ENCODE results near the gene DHX34.
"Not testable (repeated sequence)": the region's sequence is repeated elsewhere in the genome, so short reads cannot be mapped to it uniquely, and the experiment has no call there.

Gene DHX34

DNA sequence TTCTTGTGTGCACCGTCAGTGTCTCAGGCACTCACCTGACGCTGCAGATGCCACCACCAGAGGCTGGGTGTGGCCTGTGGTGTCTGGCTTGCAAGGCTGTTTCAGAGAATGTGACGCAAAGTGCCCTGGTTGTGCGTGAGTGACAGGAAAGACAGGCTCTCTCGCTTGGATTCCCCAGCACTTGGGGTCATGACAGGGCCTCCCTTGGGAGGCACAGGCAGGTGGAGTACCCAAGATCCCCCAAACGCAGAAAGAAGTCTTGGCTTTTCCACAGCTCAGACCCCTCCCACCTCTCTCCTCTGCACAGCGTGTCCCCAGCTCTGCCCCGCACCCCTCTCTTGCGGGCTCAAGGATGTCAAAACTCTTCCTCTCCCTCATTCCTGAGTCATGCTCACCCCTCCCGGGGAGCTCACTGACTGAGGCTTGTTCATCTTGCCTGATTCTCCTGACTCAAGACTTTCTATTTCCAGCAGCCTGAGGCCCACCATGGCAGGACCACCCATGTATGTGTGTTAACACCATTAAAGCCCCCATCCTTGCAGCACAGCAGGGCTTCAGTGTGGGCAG, 21.0 kb downstream of the DHX34 start:
- DNase-seq = no peak

DNA sequence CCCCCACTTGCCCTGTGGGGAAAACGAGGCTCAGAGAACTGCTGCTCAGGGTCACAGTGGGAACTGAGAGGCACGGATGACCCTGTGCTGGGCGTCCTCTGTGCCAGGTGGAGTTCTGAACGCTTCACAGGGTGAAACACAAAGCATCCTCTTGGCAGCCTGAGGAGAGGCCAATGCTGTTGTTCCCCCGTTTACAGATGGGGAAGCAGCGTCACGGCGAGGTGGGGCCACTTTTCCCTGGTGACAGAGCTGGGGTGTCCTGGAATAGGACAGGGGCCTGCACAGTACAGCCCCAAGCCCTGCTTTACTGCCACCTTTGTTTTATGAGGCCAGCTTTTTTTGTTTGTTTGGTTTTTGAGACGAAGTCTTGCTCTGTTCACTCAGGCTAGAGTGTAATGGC, 22.1 kb downstream of the DHX34 start:
- no peak for DNase-seq

DNA sequence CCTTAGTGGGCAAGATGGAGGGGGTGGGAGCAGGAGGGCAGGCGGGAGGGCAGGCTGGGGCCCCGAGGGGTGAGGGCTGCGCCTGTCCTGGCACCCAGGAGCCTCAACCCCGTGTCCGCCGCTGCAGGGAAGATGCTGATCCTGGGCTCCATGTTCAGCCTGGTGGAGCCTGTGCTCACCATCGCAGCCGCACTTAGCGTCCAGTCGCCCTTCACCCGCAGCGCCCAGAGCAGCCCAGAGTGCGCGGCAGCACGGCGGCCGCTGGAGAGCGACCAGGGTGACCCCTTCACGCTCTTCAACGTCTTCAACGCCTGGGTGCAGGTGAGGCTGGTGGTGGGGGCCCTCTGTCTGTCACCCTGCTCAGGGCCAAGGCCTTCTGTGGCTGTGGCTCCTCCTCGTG, 23.5 kb downstream of the DHX34 start:
- no peak for DNase-seq

- no peak for DNase-seq
These were observed 24.4 kb downstream of the DHX34 start for GRCh38 chr19:47373246-47374240.

DNA sequence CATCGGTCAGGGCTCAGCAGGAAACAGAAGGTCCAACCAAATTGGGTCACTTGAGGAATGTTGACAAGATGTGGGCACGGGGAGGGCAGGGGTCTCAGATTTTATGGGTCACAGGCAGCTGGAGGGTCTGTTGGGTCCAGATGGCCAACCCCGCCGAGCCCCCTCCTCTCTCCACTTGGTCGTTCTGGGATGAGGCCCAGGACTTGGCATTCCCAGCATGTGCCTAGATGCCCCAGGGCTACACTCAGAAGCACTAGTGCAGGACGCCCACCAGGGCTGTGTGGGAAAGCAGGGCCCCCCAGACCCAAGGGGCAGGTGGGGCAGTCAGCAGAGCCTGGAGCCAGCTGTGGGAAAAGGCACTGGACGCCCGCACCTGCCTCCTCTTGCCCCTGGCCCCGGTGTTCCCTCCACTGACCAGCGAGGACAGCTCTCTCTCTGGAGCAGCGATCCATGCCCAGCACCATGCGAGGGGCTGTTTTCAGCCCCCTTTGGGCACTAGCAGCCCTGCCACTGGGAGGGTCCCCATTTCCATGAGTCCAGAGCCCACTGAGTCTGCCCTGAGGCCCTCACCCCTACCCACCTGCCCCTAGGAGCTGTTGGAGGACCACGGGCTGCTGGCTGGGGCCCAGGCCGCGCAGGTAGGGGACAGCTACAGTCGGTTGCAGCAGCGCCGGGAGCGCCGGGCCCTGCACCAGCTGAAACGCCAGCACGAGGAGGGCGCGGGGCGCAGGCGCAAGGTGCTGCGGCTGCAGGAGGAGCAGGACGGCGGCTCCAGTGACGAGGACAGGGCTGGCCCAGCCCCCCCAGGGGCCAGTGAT, 26.0 kb downstream of the DHX34 start:
- DNase-seq = no peak

- no peak for DNase-seq
These were observed 26.8 kb downstream of the DHX34 start for GRCh38 chr19:47375694-47376588.

DNA sequence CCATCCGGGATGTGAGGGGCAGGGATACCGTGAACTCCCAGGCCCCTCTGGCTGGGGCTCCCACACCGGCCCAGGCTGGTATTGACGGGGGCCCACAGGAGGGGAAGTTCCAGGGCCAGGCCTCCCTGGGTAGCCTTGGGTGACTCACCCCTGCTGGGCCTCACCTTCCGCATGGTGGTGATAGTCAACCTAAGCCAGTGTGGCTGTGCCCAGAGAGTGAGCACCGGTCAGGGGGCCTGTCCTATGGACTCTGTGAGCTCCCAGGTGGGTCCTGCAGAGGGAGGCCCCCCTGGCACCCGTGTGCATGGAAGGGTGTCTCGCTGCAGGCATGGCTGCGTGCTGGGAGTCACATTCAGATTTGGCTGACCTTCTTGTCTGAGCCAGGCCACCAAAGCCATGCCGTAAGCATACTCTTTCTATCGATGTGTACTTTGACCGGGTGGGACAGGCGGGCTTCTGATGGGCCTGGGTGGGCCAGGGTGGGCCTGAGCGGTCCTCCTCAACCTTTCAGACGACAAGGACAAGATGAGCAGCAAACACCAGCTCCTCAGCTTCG, 27.6 kb downstream of the DHX34 start:
- no peak for DNase-seq

GRCh38 chr19:47377208-47377701, 28.1 kb downstream of the DHX34 start:
- DNase-seq = no peak

DNA sequence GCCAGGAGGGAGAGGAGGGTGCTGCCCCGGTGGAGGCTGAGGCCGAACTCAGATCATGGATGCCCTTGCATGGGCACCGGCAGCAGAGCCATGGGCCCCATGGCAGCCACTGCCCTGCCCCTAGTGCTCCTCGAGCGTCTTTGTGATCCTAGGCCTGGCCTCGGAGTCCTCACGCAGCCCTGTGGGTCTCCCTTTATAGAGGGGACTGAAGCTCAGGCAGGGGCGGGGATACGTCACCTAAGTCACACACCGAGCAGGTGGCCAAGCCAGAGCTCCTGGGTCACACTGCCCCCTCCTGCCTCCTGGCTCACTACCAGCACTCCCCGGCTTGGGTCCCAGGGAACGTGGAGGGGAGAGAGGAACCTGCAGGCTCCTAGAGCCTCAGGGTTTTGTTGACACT, 28.7 kb downstream of the DHX34 start:
- no peak for DNase-seq

DNA sequence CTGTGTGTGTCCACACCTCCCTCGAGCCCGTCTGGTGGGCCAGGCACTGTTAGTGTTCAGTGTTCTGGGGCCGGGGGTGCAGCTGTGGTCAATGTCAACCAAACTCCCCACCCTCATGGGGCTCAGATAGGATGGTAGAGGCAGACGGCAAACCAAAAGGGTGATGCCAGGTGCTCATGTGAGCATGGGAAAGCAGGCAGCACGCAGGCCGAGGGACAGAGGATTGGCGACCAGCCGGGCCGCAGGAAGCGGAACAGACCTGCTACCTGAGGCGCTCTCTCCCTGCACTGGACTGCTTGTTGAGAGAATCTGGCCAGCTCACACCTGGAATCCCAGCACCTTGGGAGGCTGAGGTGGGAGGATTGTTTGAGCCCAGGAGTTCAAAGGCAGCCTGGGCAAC, 29.1 kb downstream of the DHX34 start:
- no peak for DNase-seq

DNA sequence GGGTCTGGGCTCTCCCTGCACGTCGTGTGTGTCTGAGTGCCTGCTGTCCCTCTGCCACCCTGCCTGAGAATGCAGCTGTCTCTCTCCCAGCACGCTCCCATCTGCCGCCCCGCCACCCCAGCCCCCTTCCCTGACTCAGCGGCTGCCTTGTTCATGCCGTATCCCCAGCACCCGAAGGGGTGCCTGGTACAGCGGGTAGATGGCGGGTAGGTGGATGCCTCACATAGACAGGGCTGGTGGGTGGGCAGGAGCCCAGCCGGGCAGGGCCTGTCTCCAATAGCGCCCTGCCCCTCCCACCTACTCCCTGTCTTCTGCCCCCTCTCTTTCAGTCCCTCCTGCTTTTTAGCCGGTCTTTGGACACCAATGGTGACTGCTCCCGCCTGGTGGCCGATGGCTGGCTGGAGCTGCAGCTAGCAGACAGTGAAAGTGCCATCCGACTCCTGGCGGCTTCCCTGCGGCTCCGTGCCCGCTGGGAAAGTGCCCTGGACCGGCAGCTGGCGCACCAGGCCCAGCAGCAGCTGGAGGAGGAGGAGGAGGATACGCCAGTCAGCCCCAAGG, 30.3 kb downstream of the DHX34 start:
- no peak for DNase-seq

DNA sequence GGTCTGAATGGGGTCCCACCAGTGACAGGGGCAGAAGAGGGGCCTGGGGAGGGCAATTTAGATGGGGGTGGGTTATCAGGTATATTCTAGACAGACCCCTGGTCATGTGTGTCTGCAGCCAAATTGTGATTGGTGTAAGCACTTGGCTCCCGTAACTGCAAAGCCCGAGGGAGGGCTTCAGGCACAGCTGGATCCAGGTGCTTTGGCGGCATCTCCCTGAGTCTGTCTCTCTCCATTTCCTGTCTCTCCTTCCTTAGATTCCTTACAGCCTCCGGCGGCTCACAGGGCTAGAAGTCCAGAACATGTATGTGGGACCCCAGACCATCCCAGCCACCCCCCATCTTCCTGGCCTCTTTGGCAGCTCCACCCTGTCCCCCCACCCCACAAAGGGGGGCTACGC, 31.4 kb downstream of the DHX34 start:
- DNase-seq = no peak

DNA sequence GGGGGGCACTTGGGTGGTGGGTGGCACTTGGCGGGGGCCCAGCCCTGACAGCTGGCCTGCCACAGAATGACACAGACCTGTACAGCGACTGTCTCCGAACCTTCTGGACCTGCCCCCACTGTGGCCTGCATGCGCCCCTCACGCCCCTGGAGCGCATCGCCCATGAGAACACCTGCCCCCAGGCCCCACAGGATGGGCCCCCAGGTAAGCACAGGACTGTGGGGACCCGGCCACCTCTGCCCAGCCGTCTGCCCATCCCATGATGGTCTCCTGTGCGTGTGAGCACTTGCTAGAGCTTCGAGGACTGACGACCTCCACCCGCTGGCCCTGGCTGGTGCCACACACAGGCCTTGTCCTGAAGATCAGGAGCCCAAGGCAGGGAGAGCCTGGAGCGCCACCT, 32.0 kb downstream of the DHX34 start:
- DNase-seq = no peak

- peak; percentile 13 for DNase-seq
These were observed 32.7 kb downstream of the DHX34 start for GRCh38 chr19:47381653-47382279.

- DNase-seq = not testable (repeated sequence)
These were observed 34.8 kb downstream of the DHX34 start for GRCh38 chr19:47383890-47384289.

- not testable (repeated sequence) for DNase-seq
These were observed 35.4 kb downstream of the DHX34 start for GRCh38 chr19:47384533-47384932.

DNA sequence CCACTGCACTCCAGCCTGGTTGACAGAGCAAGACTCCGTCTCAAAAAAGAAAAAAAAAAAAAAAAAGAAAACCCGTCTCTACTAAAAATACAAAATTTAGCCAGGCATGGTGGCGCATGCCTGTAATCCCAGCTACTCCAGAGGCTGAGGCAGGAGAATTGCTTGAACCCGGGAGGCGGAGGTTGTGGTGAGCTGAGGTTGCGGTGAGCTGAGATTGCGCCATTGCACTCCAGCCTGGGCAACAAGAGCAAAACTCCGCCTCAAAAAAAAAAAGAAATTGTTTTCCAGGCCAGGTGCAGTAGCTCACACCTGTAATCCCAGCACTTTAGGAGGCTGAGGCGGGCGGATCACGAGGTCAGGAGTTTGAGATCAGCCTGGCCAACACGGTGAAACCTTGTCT, 37.5 kb downstream of the DHX34 start:
- not testable (repeated sequence) for DNase-seq

DNA sequence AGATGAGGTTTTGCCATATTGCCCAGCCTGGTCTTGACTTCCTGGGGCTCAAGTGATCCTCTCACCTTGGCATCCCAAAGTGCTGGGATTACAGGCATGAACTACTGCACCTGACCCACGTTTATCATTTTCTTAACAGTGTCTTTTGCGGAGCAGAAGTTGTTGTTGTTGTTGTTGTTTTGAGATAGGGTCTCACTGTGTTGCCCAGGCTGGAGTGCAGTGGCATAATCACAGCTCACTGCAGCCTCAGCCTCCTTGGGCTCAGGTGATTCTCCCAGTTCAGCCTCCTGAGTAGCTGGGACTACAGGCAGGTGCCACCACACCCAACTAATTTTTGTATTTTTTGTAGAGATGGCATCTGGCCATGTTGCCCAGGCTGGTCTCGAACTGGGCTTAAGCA, 38.5 kb downstream of the DHX34 start:
- not testable (repeated sequence) for DNase-seq

DNA sequence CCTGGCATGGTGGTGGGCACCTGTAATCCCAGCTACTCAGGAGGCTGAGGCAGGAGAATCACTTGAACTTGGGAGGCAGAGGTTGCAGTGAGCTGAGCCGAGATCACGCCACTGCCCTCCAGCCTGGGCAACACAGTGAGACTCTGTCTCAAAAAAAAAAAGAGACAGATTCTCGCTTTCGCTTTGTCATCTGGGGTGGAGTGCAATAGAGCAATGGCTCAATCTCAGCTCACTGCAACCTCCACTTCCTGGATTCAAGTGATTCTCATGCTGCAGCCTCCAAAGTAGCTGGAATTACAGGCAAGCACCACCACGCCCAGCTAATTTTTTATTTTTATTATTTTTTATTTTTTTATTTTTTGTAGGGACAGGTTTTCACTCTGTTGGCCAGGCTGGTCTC, 39.6 kb downstream of the DHX34 start:
- DNase-seq = not testable (repeated sequence)

DNA sequence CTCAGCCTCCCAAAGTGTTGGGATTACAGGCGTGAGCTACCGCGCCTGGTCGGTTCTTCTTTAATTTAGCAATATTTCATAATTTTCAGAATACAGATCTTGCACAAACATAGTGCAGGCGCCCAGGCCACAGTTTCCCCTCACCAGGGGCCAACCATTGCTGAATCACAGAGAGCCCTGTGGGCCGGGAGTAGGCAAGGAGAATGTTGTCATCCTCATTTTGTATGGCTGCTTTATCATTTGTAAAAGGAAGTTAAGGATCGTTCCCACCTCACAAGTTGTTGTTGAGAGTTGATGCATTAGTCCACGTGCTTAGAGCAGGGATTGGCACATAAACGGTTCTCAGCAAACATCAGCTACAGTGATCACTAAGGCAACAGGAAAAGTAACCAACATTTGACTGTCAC, 40.0 kb downstream of the DHX34 start:
- no peak for DNase-seq

Data from activated CD4-positive, alpha-beta T cell treated with anti-CD3 and anti-CD28 coated beads, Interleukin-2, amount 50 U/mL, for 16 hours (primary cell).